ENCODE data around the gene INTS15.

The INTS15 gene

GRCh38 chr7:6553448-6554044, 36.3 kb upstream of the INTS15 start:
- H3K4me3 ChIP-seq (replicated peaks; ENCODE audit: low read depth, low read length), result no peak overlapping the region
- no peak for DNase-seq (ENCODE audit: extremely low read depth, low read depth)
- no peak for TF ChIP-seq CTCF (IDR thresholded peaks at IDR 0.05; ENCODE audit: low read depth, low read length, missing control alignments)

GRCh38 chr7:6554848-6555247, 35.0 kb upstream of the INTS15 start:
- DNase-seq (ENCODE audit: extremely low read depth, low read depth), result no peak
- TF ChIP-seq CTCF (IDR thresholded peaks at IDR 0.05; ENCODE audit: low read depth, low read length, missing control alignments), result no peak
- H3K4me3 ChIP-seq (replicated peaks; ENCODE audit: low read depth, low read length), result no peak overlapping the region

GRCh38 chr7:6556196-6556595, 33.6 kb upstream of the INTS15 start:
- DNase-seq (ENCODE audit: extremely low read depth, low read depth), result no peak
- TF ChIP-seq CTCF (IDR thresholded peaks at IDR 0.05; ENCODE audit: low read depth, low read length, missing control alignments), result no peak

GRCh38 chr7:6558837-6559236, 31.0 kb upstream of the INTS15 start:
- DNase-seq (ENCODE audit: extremely low read depth, low read depth), result no peak
- peak; percentile 59 for TF ChIP-seq CTCF (IDR thresholded peaks at IDR 0.05; ENCODE audit: low read depth, low read length, missing control alignments)
- H3K4me3 ChIP-seq (replicated peaks; ENCODE audit: low read depth, low read length), result no peak overlapping the region

More at GRCh38 chr7:6556196-6556595, 33.6 kb upstream of the INTS15 start:
- H3K4me3 ChIP-seq (replicated peaks; ENCODE audit: low read depth, low read length), result no peak overlapping the region

- DNase-seq (ENCODE audit: extremely low read depth, low read depth), result no peak
- TF ChIP-seq CTCF (IDR thresholded peaks at IDR 0.05; ENCODE audit: low read depth, low read length, missing control alignments), result no peak
Measured at GRCh38 chr7:6559896-6560295, 29.9 kb upstream of the INTS15 start.

GRCh38 chr7:6562106-6562505, 27.7 kb upstream of the INTS15 start:
- no peak for TF ChIP-seq CTCF (IDR thresholded peaks at IDR 0.05; ENCODE audit: low read depth, low read length, missing control alignments)
- no peak for DNase-seq (ENCODE audit: extremely low read depth, low read depth)
- H3K4me3 ChIP-seq (replicated peaks; ENCODE audit: low read depth, low read length), result no peak overlapping the region

More at GRCh38 chr7:6559896-6560295, 29.9 kb upstream of the INTS15 start:
- H3K4me3 ChIP-seq (replicated peaks; ENCODE audit: low read depth, low read length), result no peak overlapping the region

Data from HFF-Myc (cell line).